HG03457 (cell line): ENCODE results near the gene PCOLCE2.
"Not testable (repeated sequence)": the region's sequence is repeated elsewhere in the genome, so short reads cannot be mapped to it uniquely, and the experiment has no call there.

Experiments
- ATAC-seq: cut with Tn5 transposase; IDR thresholded peaks from one replicate; pipeline ENCODE4 v1.9.1; 2021; ENCODE audit warnings: moderate number of reproducible peaks; ENCODE audit not compliant: unreplicated experiment

Gene PCOLCE2

GRCh38 chr3:142875099-142875498 is 13.8 kb downstream of the PCOLCE2 start:
- ATAC-seq, result no peak

- not testable (repeated sequence) for ATAC-seq
Observed at GRCh38 chr3:142868382-142868781, 20.5 kb downstream of the PCOLCE2 start.

- ATAC-seq, result no peak
Observed at GRCh38 chr3:142866841-142867631, 21.8 kb downstream of the PCOLCE2 start.

- no peak for ATAC-seq
Observed at GRCh38 chr3:142863930-142864920, 24.7 kb downstream of the PCOLCE2 start.

GRCh38 chr3:142863010-142863817 is 25.7 kb downstream of the PCOLCE2 start:
- no peak for ATAC-seq

GRCh38 chr3:142861926-142862325 is 27.0 kb downstream of the PCOLCE2 start:
- ATAC-seq, result no peak

GRCh38 chr3:142858043-142858442 is 30.8 kb downstream of the PCOLCE2 start:
- no peak for ATAC-seq

GRCh38 chr3:142857056-142857455 is 31.8 kb downstream of the PCOLCE2 start:
- no peak for ATAC-seq

GRCh38 chr3:142853270-142854168 is 35.4 kb downstream of the PCOLCE2 start:
- ATAC-seq, result no peak

GRCh38 chr3:142852009-142852408 is 36.9 kb downstream of the PCOLCE2 start:
- ATAC-seq, result no peak

GRCh38 chr3:142850395-142851023 is 38.4 kb downstream of the PCOLCE2 start:
- no peak for ATAC-seq

GRCh38 chr3:142849148-142849547 is 39.7 kb downstream of the PCOLCE2 start:
- no peak for ATAC-seq

GRCh38 chr3:142846779-142847577 is 41.9 kb downstream of the PCOLCE2 start:
- ATAC-seq, result no peak

- ATAC-seq, result no peak
Observed at GRCh38 chr3:142844339-142844977, 44.4 kb downstream of the PCOLCE2 start.

GRCh38 chr3:142839831-142840230 is 49.1 kb downstream of the PCOLCE2 start:
- ATAC-seq, result no peak

GRCh38 chr3:142837526-142837925 is 51.4 kb downstream of the PCOLCE2 start:
- ATAC-seq, result no peak

GRCh38 chr3:142828703-142829305 is 60.1 kb downstream of the PCOLCE2 start:
- peak; percentile 95 for ATAC-seq

- no peak for ATAC-seq
Observed at GRCh38 chr3:142819179-142819578, 69.7 kb downstream of the PCOLCE2 start.
